NCI-H2081 (cell line): ENCODE measurements around the gene PPFIBP2.

Source experiments
- DNase-seq, 2 experiments: peaks; one replicate each; lab custom pipeline; 2025; lab: John Stamatoyannopoulos, UW

The PPFIBP2 gene

DNA sequence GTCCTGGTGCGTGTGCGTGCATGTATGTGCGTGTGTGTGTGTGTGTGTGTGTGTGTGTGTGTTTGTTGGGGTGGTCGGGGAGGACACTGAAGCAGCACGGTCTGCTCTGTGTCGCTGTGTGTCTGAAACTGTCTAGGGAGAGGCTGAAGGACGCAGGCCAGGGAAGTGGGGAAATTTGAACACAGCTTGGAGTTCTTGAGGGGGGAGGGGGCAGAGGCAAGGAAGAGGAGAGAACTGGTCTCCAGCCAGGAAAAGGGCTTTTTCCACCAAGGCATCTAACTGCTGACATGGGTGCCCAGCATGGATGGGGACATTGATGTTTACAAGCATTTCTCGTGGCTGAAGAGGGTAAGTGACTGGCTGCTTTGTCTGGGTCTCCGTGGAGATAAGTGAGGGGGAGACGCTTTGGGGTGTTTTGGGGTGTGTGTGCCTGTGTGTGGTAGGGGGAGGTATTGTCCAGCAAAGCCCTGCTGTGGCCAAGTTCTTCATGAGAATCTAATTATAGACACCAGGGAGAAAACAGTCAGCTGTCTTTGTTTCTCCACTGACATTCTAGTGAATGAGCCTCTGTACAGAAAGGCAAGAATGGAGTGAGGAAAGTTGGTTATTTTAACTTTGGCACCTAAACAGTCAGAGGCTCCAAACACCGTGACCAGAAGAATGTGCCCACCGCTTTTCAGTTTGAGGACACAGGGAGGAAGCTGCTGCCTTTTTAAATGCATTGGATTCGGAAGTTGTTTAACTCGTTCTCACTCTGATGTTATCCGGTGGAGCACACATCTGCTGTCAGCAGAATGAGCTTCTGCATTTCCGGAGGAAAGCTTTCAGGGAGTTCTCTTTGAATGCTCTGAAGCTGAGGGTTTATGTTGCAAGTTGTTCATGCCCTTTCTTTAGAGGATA is 63.7 kb downstream of the PPFIBP2 start:
- no peak for DNase-seq

- no peak for DNase-seq
Measured at GRCh38 chr11:7578276-7578955, 64.6 kb downstream of the PPFIBP2 start.

- DNase-seq: no peak
Measured at GRCh38 chr11:7579361-7579791, 65.6 kb downstream of the PPFIBP2 start.

DNA sequence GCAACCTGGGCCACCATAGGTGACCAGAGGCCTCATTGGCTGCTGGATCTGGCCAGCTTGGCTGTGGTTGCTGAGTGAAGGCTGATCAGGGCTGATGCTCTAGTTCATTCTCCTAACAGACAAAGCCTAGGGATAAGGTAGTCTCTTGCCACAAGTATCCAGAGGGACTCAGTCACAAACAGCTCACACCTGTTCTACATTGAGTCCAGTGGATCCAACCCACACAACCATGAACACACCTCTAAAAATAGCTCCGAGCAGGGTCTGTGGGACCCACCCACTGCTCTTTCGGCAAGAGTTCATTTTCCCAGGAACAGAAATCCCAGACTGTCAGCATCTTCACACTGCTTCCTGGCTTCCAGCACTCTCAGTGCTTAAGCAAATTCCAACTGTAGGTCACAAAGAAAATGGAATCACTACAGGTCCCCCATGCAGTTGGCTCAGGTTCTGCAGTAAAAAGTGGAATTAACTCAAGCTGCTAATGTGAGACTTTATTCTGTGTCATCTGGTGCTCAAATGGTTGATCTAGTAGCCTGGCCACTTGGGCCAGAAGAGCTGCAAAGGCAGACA is 67.3 kb downstream of the PPFIBP2 start:
- no peak for DNase-seq

- no peak for DNase-seq
Measured at GRCh38 chr11:7582338-7582985, 68.7 kb downstream of the PPFIBP2 start.

GRCh38 chr11:7583248-7583647 is 69.4 kb downstream of the PPFIBP2 start:
- no peak for DNase-seq

DNA sequence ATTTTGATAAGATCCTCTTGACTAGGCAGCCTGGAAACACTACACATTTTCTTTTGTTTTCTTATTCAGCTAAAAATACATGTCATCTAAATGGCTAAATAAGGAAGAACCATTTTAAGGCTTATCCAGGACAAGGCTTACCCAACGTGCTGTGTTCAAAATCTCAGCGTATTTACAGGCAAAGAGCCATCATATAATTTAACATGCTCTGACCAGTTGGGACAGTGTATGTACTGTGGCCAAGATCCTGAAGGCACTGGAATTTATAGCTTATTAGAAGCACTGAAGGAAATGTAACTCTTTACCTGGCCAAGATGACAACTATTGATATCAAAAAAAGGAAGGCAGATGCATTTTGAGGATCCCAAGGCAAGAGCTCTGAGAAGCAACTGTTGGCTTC is 71.1 kb downstream of the PPFIBP2 start:
- DNase-seq: no peak

GRCh38 chr11:7585816-7586215 is 72.0 kb downstream of the PPFIBP2 start:
- DNase-seq: no peak

GRCh38 chr11:7586376-7586775 is 72.6 kb downstream of the PPFIBP2 start:
- no peak for DNase-seq

DNA sequence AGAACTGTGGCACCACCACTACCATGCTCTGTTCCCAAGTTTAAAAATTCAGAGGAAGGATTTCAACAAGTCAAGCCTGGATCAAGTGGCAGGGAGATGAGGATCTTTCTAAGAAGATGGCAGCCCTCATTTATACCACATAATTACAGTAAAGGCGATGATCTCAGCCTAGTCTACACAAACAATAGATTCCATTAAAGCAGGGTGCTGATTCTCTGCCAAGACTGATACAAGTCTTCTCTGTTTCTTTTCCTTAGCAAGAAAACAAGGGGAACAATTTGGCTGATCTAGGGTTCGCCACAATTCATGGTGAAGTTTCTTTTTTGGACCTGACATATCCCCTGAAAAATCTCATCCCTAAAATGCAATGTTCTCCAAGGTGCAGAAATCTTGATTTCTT is 73.9 kb downstream of the PPFIBP2 start:
- DNase-seq: no peak

DNA sequence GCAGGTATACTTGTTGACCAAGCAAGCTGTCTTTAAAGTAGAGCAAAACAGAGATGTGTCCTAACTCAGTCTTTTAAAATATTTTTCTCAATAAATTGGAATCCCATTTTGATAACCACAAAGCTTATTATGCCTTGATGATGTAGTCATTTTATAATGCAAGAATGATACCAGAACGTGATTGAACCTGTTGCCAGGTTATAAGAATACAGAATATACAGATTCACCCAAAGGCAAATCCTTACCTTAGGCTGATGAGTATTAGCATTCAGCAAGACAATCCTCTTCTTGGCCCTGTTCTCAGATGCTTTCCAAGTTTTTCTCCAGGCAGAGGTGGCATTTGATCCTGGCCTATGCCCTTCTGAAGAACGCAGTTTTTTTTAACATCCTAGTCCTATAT is 76.1 kb downstream of the PPFIBP2 start:
- DNase-seq: no peak

DNA sequence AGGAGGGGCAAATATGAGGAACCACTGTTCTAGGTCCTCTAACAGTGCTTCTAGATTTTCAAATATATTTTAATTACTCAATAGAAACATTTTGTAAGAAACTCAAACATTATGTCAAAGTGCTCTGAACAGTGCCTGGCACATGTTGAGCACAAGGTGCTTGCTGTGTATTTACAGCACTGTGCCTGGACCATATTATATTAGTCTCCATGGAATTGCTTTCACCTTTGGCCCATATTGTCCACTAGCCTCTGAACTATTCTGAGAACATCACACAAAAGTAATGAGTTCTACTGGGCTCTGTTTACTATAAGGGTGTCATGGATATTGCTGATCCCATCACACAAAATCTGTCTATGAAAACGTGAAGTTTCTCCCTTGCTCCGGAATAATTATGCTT is 76.7 kb downstream of the PPFIBP2 start:
- no peak for DNase-seq

DNA sequence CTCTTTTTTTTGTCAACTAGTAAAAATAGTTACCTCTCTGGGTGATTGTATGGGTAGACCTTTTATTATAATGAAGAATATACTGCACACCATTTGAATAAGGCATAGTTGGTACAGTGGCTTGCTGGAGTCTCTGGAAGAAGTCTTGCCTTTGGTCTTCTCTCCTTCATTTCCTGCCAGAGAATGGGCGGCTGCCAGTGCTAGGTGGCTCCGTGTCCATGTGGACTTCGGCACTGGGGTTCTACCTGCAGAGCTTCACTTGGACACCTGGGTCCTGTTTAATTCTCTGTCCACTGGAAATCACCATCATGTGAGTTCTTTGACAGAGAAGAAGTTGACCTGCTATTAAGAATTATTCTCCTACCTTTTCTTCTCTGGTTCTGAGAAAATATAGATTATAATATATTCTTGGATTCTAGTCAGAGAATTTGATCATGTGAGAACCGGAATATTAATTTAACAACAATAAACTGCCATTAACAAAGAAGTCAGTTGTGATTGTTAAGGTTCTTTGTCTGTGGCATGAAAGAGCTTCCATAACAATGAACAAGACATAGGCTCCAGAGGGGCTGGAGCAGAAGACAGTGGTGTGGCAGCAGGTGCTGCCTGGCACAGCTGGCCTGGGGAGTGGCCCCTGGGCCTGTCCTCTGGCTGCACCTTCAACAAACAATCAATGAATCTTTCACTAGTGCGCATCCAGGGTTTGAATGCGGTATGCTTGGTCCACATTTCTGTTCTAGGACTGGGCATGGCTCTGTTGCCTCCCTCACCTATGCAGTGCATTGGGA is 77.5 kb downstream of the PPFIBP2 start:
- no peak for DNase-seq

DNA sequence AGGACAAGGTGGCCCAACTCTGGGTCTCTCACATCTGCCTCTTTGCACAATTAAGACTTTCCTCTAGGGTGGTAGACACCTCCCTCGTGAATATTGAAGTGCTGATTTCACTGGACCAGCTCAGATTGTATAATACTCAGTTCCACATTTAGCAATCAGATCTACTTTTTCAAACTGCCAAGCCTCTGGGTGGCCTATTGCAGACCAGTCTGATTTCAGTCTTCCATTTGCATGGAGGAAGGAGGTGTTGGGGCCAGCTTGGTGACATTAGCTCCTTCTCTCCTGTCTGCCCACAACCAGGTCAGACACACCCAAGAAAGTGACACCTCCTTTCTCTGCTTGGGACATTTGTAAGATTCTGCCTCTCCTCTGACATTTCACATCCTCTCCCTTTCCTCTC is 78.2 kb downstream of the PPFIBP2 start:
- no peak for DNase-seq

DNA sequence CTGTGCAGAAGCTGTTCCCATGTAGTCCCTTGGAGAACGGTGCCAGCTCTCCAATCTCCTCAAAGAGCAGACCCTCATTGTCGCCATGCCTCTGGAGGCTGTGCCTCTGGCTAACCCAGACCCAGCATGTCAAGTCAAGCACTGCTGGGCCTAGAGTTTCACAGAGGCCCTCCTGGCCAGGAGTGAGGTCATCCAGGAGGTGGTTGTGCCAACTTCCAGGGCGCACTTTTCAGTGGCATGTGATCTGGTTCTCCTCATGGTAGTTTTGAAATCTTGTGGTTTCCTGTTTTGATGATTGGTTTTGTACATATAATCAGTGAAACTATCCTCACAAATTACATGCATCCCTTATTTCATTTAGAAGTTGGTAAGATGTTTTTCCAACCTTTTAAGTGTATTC is 78.9 kb downstream of the PPFIBP2 start:
- DNase-seq: no peak

DNA sequence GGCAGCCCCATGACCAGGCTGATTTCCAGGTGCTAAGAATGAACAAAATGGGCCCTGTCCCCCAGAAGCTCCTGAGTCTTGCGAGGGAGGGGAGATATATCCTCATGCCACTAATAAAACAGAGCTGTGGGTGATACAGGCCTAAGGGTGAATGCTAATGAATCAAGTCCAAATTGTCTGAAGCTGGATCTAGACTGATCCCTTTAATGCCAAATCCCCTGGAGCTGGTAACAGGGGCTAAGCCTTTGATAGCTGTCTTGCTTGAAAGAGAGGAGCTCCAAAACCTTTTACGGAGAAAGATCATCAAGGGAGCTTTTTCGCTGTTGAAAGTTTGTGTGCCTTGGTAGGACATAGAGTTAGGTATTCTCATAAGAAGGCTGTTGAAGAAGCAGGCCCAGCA is 79.7 kb downstream of the PPFIBP2 start:
- no peak for DNase-seq

DNA sequence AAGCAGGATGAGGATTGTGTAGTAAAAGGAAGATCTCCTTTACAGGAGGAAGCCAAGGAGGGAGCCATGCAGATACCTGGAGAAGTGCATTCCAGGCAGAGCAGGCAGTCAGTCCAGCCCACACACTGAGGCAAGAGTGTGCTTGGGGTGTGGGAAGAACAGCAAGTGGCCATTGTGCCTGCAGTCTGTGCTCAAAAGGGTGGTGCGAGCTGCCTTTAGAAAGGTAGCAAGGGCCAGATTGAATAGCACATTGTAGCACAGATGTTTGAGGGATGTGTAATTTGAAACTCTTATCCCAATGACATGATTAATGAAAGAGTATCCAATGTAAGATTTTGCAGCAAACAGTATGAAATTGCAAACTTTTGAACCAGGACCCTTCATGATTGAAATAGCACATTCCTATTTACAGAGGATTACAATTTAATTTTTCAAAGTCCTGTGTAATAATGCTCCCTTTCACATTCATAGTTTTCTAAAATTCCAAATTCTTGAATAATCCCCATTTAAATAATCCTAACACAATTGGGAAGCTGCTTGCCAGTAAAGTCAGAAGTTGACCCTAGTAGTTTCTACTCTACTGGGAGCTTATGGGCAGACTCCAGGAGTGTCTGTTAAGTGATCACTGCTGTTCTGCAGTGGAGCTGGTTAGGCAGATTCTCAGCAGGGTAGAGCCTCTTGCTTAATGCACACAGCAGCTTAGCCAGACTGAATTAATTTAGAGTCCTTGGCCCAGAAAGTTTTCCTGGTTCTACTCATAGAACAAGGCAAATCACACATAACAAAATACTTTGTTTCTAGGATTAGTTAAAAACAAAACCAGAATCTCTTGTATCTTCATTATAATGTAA is 81.4 kb downstream of the PPFIBP2 start:
- no peak for DNase-seq

DNA sequence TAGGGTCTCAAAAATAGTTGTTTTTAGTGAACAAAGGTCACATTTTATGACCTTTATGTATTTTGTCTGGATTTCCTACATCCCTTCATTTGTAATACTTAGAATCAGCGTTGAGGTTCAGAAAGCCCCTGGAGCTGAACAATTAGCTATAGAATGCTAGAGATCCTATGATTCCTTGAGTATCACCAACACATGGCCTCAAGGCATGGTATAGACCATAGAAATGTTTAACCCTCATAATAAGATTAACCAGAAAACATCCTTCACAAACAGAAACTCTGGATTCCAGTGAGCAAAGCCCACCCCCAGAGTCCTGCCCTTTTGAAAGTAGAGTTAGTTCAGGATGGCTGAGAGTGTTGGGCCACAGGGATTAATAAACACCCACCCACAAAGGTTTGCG is 82.2 kb downstream of the PPFIBP2 start:
- DNase-seq: no peak

- no peak for DNase-seq
Measured at GRCh38 chr11:7596975-7597391, 83.2 kb downstream of the PPFIBP2 start.

- no peak for DNase-seq
Measured at GRCh38 chr11:7597620-7598019, 83.8 kb downstream of the PPFIBP2 start.

DNA sequence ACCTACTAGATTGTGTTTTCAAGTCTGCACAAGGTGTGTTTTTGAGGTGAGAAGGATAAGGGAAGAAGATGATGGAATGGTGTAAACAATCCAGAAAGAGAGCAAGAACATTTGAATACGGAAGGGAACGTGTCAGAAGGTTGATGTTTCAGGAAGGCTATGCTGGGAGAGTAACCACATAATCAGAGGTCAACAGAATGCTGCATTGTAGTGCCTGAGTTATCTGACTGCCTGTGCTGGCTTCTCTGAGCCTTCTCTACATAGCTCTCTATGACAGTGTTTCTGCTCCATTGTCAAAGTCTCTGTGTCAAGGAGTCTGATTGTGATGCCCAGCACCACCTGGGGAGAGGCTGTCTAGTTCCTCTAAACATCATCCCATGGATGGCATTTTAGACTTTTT is 85.4 kb downstream of the PPFIBP2 start:
- no peak for DNase-seq
